Stimulated activated CD4-positive, alpha-beta T cell treated with anti-CD3 and anti-CD28 coated beads, Interleukin-1b, Interleukin-23, amount 100 ng/mL, for 4 hours (primary cell): ENCODE results near the gene CBLN3.

Experiments used
- DNase-seq, 2 donors: peaks; one replicate each; pipeline ENCODE4 v3.0.0-alpha.2; 2020; ENCODE audit warnings: low read depth in 2 of 2

CBLN3 gene

GRCh38 chr14:24426150-24426911, 3.1 kb downstream of the CBLN3 start:
- no peak for DNase-seq

GRCh38 chr14:24425704-24426103, 3.8 kb downstream of the CBLN3 start:
- no peak for DNase-seq

- no peak for DNase-seq
Observed at GRCh38 chr14:24422694-24423601, 6.5 kb downstream of the CBLN3 start.

- DNase-seq = no peak
Observed at GRCh38 chr14:24422261-24422660, 7.2 kb downstream of the CBLN3 start.

GRCh38 chr14:24418492-24418873, 11.0 kb downstream of the CBLN3 start:
- DNase-seq = no peak

- DNase-seq = no peak
Observed at GRCh38 chr14:24417832-24418491, 11.5 kb downstream of the CBLN3 start.

- no peak for DNase-seq
Observed at GRCh38 chr14:24416932-24417619, 12.4 kb downstream of the CBLN3 start.

- no peak for DNase-seq
Observed at GRCh38 chr14:24416254-24416931, 13.1 kb downstream of the CBLN3 start.

- DNase-seq = no peak
Observed at GRCh38 chr14:24415421-24416253, 13.8 kb downstream of the CBLN3 start.

- no peak for DNase-seq
Observed at GRCh38 chr14:24414732-24415420, 14.6 kb downstream of the CBLN3 start.

GRCh38 chr14:24414077-24414476, 15.4 kb downstream of the CBLN3 start:
- DNase-seq = no peak

GRCh38 chr14:24411443-24412389, 17.8 kb downstream of the CBLN3 start:
- no peak for DNase-seq

- no peak for DNase-seq
Observed at GRCh38 chr14:24409956-24410355, 19.5 kb downstream of the CBLN3 start.

GRCh38 chr14:24409192-24409591, 20.3 kb downstream of the CBLN3 start:
- DNase-seq = no peak

- DNase-seq = no peak
Observed at GRCh38 chr14:24408764-24409163, 20.7 kb downstream of the CBLN3 start.

- no peak for DNase-seq
Observed at GRCh38 chr14:24407608-24408325, 21.7 kb downstream of the CBLN3 start.

GRCh38 chr14:24406416-24406815, 23.1 kb downstream of the CBLN3 start:
- DNase-seq = no peak

- no peak for DNase-seq
Observed at GRCh38 chr14:24404814-24405213, 24.7 kb downstream of the CBLN3 start.
